PC-9 (cell line): ENCODE measurements around the gene CPS1. TPM values are rescaled to one million over a fixed set of nuclear protein-coding genes. Genes with fewer than 3 reads are reported as not detected.

Source experiments
- BruUV-seq: library from RNA; stranded (reverse); fragments of 400-500 nt; replicated peaks from 2 replicates; lab custom pipeline; 2021; lab: Mats Ljungman, UMichigan
- CTCF ChIA-PET: fragments of 300-600 bp; sonication (Branson Sonifier 250); formaldehyde crosslinking; loops from one replicate; lab custom pipeline; 2022; ENCODE audit warnings: antibody characterized with exemption; lab: Charles Lee
- POLR2A ChIA-PET: fragments of 300-600 bp; sonication (Branson Sonifier 250); formaldehyde crosslinking; loops from one replicate; lab custom pipeline; 2022; ENCODE audit warnings: antibody characterized with exemption; ENCODE audit not compliant: unreplicated experiment; lab: Charles Lee
- DNase-seq, 2 experiments: peaks; one replicate each; pipeline versions ENCODE4 v3.0.0 to v3.0.0-alpha.2; 2015 to 2022; ENCODE audit warnings: mixed read lengths in 1 of 2
- H2AFZ ChIP-seq: fragments of 200-600 bp; sonication (generic); 2 replicates; pipeline ENCODE4 v1.8.1; 2017; ENCODE audit warnings: antibody characterized with exemption
- H3F3A ChIP-seq: fragments of 200-600 bp; sonication (generic); 2 replicates; pipeline ENCODE4 v1.8.1; 2017; ENCODE audit warnings: antibody characterized with exemption, mild to moderate bottlenecking, low read depth; ENCODE audit not compliant: insufficient read depth
- H3K27ac ChIP-seq: fragments of 200-600 bp; sonication (generic); 2 replicates; pipeline ENCODE4 v1.6.1; 2016; ENCODE audit warnings: mixed run types
- H3K27me3 ChIP-seq: fragments of 200-600 bp; sonication (generic); 2 replicates; pipeline ENCODE4 v1.6.1; 2016; ENCODE audit warnings: low read depth, mixed run types; ENCODE audit not compliant: insufficient read depth
- H3K36me3 ChIP-seq: fragments of 200-600 bp; sonication (generic); 2 replicates; pipeline ENCODE4 v1.6.1; 2016; ENCODE audit warnings: low read depth, mixed run types
- H3K4me1 ChIP-seq: fragments of 200-600 bp; sonication (generic); replicated peaks from 2 replicates; pipeline ENCODE4 v1.6.1; 2016; ENCODE audit warnings: mixed run types; ENCODE audit not compliant: insufficient read depth
- H3K4me2 ChIP-seq: fragments of 200-600 bp; sonication (generic); 2 replicates; pipeline ENCODE4 v1.6.1; 2017; ENCODE audit warnings: mixed run types
- H3K4me3 ChIP-seq: fragments of 200-600 bp; sonication (generic); 2 replicates; pipeline ENCODE4 v1.6.1; 2016; ENCODE audit warnings: mixed run types
- H3K79me2 ChIP-seq: fragments of 200-600 bp; sonication (generic); 2 replicates; pipeline ENCODE4 v1.6.1; 2017; ENCODE audit warnings: low read depth, mixed run types
- H3K9me2 ChIP-seq: fragments of 200-600 bp; sonication (generic); 2 replicates; pipeline ENCODE4 v1.8.1; 2017; ENCODE audit warnings: mild to moderate bottlenecking; ENCODE audit not compliant: insufficient read depth
- H3K9me3 ChIP-seq: fragments of 200-600 bp; sonication (generic); 2 replicates; pipeline ENCODE4 v1.8.1; 2016; ENCODE audit warnings: low read depth; ENCODE audit not compliant: insufficient read depth
- H4K20me1 ChIP-seq: fragments of 200-600 bp; sonication (generic); 2 replicates; pipeline ENCODE4 v1.8.1; 2017; ENCODE audit not compliant: insufficient read depth
- EZH2 ChIP-seq: fragments of 200-600 bp; sonication (generic); IDR thresholded peaks from 2 replicates; pipeline ENCODE4 v1.8.0; 2017; ENCODE audit warnings: antibody characterized with exemption, low read depth
- intact Hi-C: fragments of 100-400 bp; cut with micrococcal nuclease; formaldehyde crosslinking; loops from one replicate; pipeline ENCODE4 v1.10.0; 2022; ENCODE audit not compliant: unreplicated experiment
- total RNA-seq: library from RNA; stranded (reverse); gene quantifications from 2 replicates; pipeline ENCODE4 v1.2.3, GENCODE V29; 2021
- TF ChIP-seq, protein P1 (sequence below): fragments of 200-600 bp; sonication (generic); conservative IDR thresholded peaks from 2 replicates; pipeline ENCODE4 v1.6.1; 2017; ENCODE audit warnings: mixed run types, antibody characterized with exemption, mild to moderate bottlenecking, moderate library complexity

CPS1 gene
- total RNA-seq, 1 experiment from 2014 or later = 27.5 TPM

DNA sequence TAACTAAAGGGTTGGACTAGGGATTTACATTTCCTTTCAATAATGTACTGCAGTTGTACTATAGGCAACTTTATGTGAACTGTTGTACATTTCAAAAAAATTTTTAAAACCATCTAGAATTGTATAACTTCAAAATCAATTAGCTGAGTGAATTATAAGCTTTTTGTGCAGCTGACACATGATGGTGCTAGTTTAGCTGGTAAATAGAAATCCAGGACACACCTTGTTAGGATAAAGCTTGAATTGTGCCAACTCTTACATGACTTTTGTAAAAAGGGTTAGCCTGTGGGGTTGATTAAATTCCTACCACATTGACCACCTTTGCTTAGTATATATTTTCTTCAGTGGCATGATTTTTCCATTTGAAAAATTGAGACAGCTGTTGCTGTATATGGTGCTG lies 104.4 kb downstream of the CPS1 start:
- Histone ChIP-seq H3K4me2 (no peak overlapping the region), H3K27ac (no peak overlapping the region), H3K9me2 (no peaks in the 10 kb centered on the region), H3F3A (no peaks in the 10 kb centered on the region), H3K4me1 (no peaks in the 10 kb centered on the region), H3K4me3 (no peak overlapping the region), H2AFZ (no peak overlapping the region), H3K36me3 (no peaks in the 10 kb centered on the region), H3K27me3 (no peaks in the 10 kb centered on the region), H4K20me1 (no peaks in the 10 kb centered on the region), H3K9me3 (no peaks in the 10 kb centered on the region), H3K79me2 (no peaks in the 10 kb centered on the region)
- intact Hi-C loops = no loop called here
- no TSS peak for BruUV-seq
- ChIA-PET POLR2A (no interaction called here), CTCF (no interaction called here)
- no peak for TF ChIP-seq EZH2
- TF ChIP-seq, protein P1, sequence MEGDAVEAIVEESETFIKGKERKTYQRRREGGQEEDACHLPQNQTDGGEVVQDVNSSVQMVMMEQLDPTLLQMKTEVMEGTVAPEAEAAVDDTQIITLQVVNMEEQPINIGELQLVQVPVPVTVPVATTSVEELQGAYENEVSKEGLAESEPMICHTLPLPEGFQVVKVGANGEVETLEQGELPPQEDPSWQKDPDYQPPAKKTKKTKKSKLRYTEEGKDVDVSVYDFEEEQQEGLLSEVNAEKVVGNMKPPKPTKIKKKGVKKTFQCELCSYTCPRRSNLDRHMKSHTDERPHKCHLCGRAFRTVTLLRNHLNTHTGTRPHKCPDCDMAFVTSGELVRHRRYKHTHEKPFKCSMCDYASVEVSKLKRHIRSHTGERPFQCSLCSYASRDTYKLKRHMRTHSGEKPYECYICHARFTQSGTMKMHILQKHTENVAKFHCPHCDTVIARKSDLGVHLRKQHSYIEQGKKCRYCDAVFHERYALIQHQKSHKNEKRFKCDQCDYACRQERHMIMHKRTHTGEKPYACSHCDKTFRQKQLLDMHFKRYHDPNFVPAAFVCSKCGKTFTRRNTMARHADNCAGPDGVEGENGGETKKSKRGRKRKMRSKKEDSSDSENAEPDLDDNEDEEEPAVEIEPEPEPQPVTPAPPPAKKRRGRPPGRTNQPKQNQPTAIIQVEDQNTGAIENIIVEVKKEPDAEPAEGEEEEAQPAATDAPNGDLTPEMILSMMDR = no peak
- DNase-seq = no peak

- BruUV-seq = no TSS peak
- TF ChIP-seq, protein P1 = no peak
- TF ChIP-seq EZH2 = no peak
- DNase-seq = no peak
- Histone ChIP-seq H3K4me2 (no peak overlapping the region), H3K9me3 (no peaks in the 10 kb centered on the region), H2AFZ (no peak overlapping the region), H3K79me2 (no peaks in the 10 kb centered on the region), H4K20me1 (no peaks in the 10 kb centered on the region), H3K4me1 (no peaks in the 10 kb centered on the region), H3K27ac (no peak overlapping the region), H3K4me3 (no peak overlapping the region), H3K27me3 (no peaks in the 10 kb centered on the region), H3K9me2 (no peaks in the 10 kb centered on the region), H3F3A (no peaks in the 10 kb centered on the region), H3K36me3 (no peaks in the 10 kb centered on the region)
- POLR2A ChIA-PET = no interaction called here
- CTCF ChIA-PET = no interaction called here
- intact Hi-C loops = no loop called here
These were observed 106.2 kb downstream of the CPS1 start for GRCh38 chr2:210662560-210662959.

DNA sequence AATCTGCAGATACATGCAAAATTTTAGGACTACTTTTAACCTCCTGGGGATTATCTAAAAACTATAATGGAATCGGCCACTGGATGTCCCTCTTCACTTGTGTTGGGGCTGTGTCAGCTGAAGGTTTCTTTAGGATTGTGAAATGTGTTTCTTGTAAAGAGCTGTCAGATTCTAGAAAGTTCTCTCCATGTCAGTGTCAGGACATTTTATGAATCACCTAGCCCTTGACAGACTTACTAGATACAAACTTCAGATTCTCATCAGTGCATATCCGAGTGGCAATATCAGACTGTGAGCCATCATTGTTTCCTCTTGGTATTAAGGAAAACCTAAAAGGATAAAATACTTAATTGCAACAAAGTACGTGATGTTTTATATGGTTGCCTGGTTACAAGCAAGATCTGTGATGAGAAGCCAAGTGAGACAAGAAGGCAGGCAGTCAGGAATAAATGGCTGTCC lies 107.3 kb downstream of the CPS1 start:
- CTCF ChIA-PET = interaction anchor here (1.0 kb wide), 1 partner anchor 372 kb away, joined by 3 read pairs; no protein-coding TSS in a partner anchor
- Histone ChIP-seq H3K4me1 (no peaks in the 10 kb centered on the region), H3K27me3 (no peaks in the 10 kb centered on the region), H3K79me2 (no peaks in the 10 kb centered on the region), H3K9me3 (no peaks in the 10 kb centered on the region), H3K4me2 (no peak overlapping the region), H3K27ac (no peak overlapping the region), H4K20me1 (no peaks in the 10 kb centered on the region), H3K9me2 (no peaks in the 10 kb centered on the region), H2AFZ (no peak overlapping the region), H3K4me3 (no peak overlapping the region), H3K36me3 (no peaks in the 10 kb centered on the region), H3F3A (no peaks in the 10 kb centered on the region)
- DNase-seq = no peak
- intact Hi-C loops = no loop called here
- no TSS peak for BruUV-seq
- no peak for TF ChIP-seq EZH2
- TF ChIP-seq, protein P1 = peak; percentile 45
- POLR2A ChIA-PET = no interaction called here
